T-helper 22 cell (primary cell): ENCODE measurements around the gene KRTAP10-7.
"Not testable (repeated sequence)": the region's sequence is repeated elsewhere in the genome, so short reads cannot be mapped to it uniquely, and the experiment has no call there.

ENCODE experiments used
- DNase-seq: peaks from one replicate; pipeline ENCODE4 v3.0.0-alpha.2; 2020; ENCODE audit warnings: low read depth

The KRTAP10-7 gene

GRCh38 chr21:44636209-44637017, 36.0 kb downstream of the KRTAP10-7 start:
- no peak for DNase-seq

DNA sequence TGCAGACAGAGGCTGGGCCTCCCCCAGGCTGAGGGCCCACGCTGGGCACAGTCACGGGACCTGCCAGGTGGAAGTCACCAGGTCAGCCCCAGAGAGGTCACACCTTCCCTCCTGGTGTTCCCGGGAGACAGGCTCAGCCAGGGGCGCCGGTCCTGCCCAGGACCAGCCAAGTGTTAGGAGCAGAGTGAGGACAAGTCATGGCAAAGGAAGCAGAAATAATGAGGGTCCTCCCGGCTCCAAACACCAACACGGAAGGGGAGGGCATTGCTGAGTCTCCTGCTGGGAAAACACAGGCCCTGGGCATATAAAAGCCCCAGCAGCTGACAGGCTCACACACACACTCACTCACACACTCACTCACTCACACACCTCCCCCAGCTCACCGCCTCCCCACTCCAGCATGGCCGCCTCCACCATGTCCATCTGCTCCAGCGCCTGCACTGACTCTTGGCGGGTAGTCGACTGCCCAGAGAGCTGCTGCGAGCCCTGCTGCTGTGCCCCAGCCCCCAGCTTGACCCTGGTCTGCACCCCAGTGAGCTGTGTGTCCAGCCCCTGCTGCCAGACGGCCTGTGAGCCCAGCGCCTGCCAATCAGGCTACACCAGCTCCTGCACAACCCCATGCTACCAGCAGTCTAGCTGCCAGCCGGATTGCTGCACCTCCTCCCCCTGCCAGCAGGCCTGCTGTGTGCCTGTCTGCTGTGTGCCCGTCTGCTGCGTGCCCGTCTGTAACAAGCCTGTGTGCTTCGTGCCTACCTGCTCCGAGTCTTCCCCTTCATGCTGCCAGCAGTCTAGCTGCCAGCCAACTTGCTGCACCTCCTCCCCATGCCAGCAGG, 36.8 kb downstream of the KRTAP10-7 start, which contains the start of gene KRTAP10-10:
KRTAP10-10 (plus strand) TSS at position 339 of the 833 bp plus-strand sequence; CDS start at position 401, 62 bp downstream.
- no peak for DNase-seq

DNA sequence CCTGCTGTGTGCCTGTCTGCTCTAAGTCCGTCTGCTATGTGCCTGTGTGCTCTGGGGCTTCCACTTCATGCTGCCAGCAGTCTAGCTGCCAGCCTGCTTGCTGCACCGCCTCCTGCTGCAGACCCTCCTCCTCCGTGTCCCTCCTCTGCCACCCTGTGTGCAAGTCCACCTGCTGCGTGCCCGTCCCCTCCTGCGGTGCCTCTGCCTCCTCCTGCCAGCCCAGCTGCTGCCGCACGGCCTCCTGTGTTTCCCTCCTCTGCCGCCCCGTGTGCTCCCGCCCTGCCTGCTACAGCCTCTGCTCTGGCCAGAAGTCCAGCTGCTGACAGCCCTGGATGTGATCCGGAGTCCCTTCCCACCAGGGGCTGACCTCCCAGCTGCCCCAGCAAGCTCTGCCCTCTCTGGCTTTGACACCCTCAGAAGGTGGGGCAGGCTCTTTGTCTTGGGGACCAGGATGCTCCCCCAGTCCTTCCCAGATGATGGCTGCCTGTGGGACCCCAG, 37.5 kb downstream of the KRTAP10-7 start:
- DNase-seq, result not testable (repeated sequence)

DNA sequence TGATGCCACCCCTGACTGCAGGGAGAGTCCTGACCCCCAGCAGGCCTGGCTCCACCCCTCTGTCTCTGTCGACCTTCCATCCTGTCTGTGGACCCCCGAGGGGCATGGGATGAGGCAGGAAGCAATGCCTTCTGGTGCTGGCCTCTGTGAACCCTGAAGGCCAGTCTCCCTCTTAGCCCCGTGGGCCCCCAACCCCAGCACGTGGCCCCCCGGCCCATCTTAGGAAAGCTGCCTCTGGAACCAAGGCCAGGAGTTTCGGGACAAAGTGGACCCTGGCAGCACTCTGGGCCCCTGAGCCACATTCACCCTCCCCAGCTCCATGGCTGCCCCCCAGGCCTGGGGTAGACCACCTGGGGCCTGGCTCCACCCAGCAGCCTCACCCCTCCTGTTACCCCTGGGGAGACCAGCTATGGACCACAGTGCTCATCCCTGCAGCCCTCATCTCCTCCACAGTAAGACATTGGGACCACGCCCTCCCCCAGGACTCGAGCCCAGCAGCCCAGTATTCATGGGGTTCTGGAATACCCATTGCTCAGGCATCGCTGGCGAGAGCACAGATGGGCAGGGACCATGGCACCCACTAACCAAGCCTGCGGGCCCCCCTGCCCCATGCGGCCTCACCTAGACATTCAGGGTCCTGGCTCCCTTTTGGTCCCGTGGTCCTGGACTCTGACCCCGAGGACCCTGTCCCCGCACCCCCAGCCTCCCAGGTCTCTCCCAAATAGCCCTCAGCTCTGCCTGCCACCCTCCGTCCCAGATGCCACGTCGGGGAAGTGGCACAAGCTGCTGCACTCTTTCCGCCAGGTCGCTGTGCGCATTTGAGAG, 38.3 kb downstream of the KRTAP10-7 start:
- not testable (repeated sequence) for DNase-seq

GRCh38 chr21:44639331-44639655, 38.9 kb downstream of the KRTAP10-7 start:
- no peak for DNase-seq

DNA sequence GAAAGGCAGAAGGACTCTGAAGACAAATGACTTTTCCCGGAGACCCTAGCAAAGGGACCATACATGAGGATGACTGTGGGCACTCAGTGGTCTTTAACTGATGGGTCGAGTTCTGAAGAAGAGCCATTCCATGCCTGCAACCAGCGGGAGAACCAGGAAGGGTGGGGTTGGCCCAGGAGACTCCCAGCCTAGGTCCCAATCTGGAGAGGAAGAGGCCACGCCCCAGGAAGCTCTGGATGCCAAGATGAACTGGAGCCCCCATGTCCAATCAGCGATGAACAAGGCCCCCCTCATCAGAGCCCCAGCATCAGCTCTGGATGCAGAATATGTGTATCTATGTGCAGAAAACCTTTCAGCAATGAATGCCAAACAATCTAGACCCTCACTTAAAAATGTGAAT, 40.4 kb downstream of the KRTAP10-7 start:
- no peak for DNase-seq

- no peak for DNase-seq
These were observed 43.4 kb downstream of the KRTAP10-7 start for GRCh38 chr21:44643741-44644310.

DNA sequence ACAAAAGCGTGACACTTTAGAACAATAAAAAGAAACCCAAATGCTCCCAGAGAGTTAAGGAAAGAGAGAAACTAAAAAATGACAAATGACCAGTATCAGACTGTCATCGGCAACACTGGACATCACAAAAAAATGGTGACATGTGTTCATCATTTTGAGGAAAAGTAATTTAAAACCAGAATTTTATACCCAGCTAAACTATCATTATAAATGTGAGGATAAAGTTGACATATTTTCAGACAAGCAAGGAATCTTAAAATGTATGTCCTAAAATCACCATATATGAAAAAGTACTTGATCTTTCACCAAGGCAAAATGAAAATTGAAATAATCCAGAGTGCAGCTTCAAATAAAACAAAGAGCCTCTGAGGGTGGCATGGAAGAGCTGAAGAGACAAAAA, 44.5 kb downstream of the KRTAP10-7 start:
- DNase-seq, result no peak

GRCh38 chr21:44646366-44647221, 46.2 kb downstream of the KRTAP10-7 start, which contains the start of gene KRTAP10-11:
KRTAP10-11 (plus strand) TSS chr21:44646414; CDS start chr21:44646459, 45 bp downstream.
- not testable (repeated sequence) for DNase-seq

- DNase-seq, result no peak
These were observed 46.8 kb downstream of the KRTAP10-7 start for GRCh38 chr21:44647222-44647552.

DNA sequence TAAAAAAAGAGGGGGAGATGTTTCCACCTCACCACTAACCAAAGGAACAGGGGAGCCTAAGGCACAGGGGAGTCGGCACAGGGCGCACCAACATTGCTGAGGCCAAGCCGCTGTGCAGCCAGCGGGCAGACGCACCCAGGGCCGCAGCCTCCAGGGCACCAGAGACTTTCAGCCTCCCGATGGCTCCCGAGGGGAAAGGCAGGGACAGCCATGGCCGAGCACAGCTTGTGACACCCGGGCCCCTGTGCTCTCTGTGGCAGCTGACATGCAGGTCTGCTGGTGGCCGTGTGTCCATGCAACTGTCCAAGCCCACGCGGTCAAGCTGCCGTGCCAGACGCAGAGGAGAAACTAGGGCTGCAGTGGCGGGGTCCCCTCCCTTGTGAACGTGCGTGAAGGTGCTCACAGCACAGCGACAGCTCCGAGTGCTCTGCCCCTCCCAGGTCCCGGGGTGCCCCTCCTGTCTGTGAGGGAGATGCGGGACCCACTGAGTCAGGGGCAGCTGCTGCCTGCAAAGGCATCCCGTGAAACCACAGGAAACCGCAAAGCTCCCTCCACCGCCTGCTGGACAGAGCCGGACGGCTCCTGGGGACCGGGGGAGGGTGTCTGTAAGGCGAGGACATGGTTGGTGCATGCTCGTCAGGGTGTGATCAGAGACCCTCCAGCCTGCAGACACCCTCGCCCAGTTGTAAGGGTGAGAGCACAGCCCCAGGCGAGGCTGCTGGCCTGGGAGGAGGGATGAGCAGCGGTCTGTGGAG, 48.3 kb downstream of the KRTAP10-7 start:
- DNase-seq, result no peak

DNA sequence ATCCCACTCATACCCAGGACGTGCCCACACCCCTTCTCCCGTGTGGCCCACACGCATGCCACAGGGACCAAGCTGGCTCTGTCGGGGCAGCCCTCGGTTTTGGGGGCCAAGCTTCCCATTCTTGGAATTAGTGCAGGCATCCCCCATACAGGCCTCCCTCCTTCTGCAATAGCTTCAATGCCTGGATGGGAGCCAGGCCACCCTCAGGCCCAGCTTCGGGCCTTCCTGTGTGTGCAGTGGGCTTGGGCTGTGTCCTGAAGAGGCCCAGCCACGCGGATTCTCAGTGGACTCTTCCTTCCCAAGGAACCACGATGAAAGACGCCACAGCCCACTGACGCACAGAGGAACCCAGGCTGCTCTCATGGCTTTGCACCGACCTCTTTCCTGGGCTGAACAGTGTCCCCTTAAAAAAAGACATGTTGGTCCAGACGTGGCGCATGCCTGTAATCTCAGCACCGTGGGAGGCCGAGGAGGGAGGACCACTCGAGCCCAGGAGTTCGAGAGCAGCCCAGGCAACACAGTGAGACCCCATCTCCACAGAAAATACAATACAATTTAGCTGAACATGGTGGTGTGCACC, 49.2 kb downstream of the KRTAP10-7 start:
- no peak for DNase-seq

- DNase-seq, result no peak
These were observed 50.0 kb downstream of the KRTAP10-7 start for GRCh38 chr21:44650265-44650972.

DNA sequence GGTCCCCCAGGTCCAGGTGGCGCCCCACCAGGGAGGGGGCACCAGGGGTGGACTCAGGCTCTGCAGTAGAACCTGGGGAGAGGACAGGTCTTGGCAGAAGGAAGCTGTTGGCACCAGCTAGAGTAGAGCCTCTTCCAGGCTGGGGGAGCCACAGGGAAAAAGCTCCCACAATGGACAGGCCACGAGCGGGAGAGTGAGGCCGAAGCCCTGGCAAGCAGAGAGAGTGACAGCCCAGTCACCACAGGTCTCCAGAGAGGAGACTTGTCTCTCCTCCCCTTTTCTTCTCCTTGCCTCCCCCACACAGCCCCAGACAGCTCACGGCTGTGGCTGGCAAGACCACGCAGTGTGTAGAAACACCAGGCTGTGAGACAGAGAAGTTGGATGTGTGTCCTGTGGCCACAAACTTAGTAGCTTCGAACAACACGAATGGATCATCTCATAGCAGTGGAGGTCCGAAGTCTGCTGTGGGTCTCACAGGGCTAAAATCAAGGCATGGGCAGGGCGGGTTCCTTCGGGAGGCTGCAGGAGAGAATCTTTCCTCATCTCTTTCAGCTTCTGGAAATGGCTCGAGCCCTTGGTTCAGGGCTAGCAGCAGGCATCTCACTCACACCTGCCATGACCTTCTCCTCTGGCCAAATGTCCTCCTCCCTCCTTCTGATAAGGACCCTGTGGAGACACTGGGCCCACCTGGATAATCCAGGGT, 50.7 kb downstream of the KRTAP10-7 start:
- no peak for DNase-seq
